LNCaP clone FGC (cell line): Measurements from ENCODE around the gene ATP6AP1.
A peak's percentile ranks its signal among the peaks of the same experiment; 100 is the strongest.
"Not testable (repeated sequence)": the region's sequence is repeated elsewhere in the genome, so short reads cannot be mapped to it uniquely, and the experiment has no call there.

Experiments used
- DNase-seq: peaks from one replicate; pipeline ENCODE4 v3.0.0-alpha.2; 2011; ENCODE audit warnings: low read depth
- H3K4me3 ChIP-seq: 2 replicates; pipeline ENCODE4 v1.5.1; 2011; ENCODE audit warnings: mild to moderate bottlenecking, low read depth, low read length, control low read depth
- CTCF ChIP-seq: IDR thresholded peaks from 2 replicates; pipeline ENCODE4 v1.5.1; 2012; ENCODE audit warnings: mild to moderate bottlenecking; ENCODE audit not compliant: control insufficient read depth, insufficient read depth; ENCODE audit errors: extremely low read depth

ATP6AP1 gene

DNA sequence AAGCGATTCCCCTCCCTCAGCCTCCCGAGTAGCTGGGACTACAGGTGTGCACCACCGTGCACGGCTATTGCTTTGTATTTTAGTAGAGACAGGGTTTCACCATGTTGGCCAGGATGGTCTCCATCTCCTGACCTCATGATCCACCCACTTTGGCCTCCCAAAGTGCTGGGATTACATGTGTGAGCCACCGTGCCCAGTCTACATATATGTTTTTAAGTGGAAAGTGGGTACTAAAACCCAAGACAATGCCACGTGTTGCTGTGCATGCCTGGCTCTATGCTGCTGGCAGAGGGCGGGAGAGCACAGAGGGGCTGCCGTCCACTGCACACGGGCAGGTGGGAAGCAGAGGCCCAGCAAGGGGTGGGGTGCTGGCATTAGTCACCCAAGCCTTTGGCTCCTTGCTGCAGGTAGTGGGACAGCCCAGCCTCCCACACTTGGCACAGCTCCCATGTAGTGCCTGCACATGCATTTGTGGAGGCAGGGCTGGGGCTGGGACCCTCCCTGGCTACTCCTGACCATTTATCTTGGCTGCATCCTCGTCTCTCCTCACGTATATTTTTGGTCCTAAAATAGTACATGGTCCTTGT lies 45.9 kb upstream of the ATP6AP1 start:
- H3K4me3 ChIP-seq, result no peak overlapping the region
- no peak for TF ChIP-seq CTCF

DNA sequence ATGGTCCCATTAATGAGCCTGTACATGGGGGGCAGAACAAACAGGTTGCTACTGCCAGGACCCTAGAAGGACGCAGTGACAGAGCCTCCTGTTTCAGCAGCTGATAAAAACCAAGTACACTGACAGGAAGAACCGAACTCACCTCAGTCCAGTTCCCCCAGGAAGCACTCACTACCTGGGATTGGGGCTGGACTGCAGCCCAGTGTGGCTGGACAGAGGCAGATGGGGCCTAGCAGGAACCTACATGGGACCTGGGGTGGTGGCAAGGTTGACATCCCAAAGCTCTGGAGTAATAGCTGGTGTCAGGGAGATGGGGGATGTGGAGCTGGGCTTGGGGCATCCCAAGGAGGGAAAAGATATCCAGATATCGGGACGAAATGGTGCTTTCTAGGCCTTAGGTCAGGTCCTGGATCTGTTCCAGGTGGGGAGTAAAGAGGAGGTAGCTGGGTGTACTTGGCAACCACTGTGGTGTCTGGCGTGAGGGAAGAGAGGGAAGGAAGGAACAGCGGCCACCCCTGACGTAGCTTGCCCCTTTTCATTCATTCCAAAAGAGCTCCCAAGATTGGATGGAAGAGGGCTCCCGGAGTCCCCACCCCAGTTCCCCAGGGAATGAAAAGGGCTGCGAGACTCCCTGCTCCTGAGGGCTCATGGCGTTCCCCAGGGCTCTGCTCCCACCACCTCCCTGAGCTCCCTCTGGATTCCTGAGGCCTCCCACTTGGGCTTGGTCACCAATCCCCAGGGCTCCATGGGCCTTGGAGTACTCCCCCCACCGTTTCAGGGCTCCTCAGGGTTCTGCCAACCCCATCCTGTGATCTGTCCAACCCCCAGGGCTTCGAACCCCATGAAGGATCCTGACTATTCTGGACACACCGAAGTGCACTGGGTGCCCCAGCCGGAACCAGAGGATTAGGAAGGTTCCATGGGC lies 44.9 kb upstream of the ATP6AP1 start:
- TF ChIP-seq CTCF, result no peak
- H3K4me3 ChIP-seq, result no peak overlapping the region
- no peak for DNase-seq

More for the DNA sequence above, 45.9 kb upstream of the ATP6AP1 start:
- DNase-seq, result no peak

DNA sequence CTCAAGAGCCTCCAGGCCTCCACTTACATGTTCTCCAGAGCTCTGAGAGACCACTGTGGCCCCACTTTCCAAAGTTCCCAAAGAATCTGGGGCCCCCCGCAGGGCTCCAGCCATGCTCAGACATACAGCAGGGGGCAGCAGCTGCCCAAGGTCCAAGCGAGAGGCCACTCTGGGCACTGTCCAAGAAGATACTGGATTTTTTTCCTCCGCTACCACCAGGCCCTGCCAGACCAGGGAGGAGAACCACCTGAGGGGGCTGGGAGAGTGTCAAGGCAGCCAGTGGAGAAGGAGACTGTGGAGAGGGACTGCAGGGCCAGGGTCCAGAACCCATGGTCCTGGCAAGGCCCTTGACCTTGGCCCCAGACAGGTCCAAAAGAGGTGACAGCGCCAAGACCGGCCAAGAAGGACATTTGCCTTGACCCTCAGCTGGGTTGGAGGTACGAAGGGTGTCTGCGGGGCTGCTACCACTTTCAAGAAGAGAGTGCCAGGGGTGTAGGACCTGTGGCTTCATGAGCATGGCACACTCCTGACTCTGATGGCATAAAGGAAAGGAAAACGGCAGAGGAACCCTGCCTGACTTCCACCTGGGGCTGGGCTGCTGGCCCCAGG lies 44.1 kb upstream of the ATP6AP1 start:
- DNase-seq, result no peak
- 0 out of 2 replicates have a peak, but pooled peaks have one; percentile 13 for TF ChIP-seq CTCF
- H3K4me3 ChIP-seq, result no peak overlapping the region

GRCh38 chrX:154388094-154388493 lies 40.4 kb upstream of the ATP6AP1 start:
- H3K4me3 ChIP-seq, DNase-seq: not testable (repeated sequence)

DNA sequence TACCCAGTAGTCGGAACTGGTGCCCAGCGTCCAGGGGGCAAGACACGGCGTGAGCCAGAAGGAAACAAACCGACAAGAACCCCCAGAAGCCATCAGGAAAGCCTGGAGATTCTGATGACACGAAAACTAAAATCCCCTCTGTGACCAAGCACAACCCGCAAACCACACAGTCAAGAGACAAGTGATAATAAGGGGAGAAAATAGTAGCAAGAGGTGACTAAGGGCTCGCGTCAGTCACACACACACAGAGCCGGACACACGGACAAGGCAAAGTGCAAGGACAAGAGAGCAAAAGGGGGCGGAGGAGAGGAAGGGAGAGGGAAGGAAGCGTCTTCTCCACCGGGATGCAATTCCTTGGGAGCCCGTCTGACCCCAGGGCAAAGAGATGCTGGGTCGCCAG lies 39.8 kb upstream of the ATP6AP1 start:
- not testable (repeated sequence) for H3K4me3 ChIP-seq, DNase-seq

DNA sequence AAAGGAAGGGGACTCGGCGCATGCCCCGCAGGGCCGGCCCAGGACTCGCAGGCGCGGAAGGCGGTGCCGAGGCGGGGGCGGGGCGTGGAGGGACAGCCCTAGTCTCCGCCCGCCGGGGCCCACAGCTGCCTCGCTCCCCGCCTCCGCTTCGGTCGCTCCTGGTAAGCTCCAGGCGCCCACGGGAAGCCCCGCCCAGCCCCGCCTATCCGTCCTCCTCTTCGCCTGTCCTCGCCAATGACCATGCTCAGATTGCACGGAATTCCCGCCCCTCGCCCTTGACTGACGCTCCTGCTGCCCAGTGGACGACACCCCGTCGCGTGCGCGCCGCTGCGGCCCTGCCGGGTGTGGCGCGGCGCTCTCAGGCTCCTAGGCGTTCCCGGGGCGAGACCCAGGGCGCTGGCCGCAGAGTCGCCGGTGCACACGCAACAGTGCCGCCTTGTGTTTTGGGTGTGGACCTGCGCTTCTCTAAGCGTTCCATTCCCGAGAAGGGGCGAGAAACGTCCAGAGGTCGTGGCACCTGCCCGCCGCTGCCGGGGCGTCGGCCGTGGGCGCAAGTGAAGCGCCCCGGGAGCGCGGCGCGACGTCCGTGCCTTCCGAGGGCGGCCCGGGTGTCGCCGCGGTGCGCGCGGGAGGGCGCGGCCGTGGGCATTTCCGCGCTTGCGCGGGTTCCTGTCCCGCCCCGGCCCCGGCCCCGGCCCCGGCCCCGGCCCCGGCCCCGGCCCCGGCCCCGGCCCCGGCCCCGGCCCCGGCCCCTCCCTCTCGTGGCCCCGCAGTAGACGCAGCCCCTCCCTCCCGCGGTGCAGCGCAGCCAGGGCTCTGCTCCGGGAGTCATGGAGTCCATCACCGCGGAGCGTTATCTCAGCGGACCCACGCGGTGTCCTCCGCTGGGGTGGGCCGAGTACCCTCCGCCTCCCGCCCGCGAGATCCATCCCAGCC lies 38.4 kb upstream of the ATP6AP1 start:
- not testable (repeated sequence) for H3K4me3 ChIP-seq

DNA sequence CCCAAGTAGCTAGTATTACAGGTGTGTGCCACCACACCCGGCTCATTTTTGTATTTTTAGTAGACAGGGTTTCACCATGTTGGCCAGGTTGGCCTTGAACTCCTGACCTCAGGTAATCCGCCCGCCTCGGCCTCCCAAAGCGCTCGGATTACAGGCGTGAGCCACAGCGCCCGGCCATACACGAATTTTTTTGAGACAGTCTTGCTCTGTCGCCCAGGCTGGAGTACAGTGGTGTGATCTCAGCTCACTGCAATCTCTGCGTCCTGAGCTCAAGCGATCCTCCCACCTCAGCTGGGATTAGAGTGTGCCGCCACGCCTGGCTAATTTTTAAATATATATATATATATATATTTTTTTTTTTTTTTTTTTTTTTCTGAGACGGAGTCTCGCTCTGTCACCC lies 32.1 kb upstream of the ATP6AP1 start:
- DNase-seq, H3K4me3 ChIP-seq: not testable (repeated sequence)

More for the DNA sequence above, 38.4 kb upstream of the ATP6AP1 start:
- DNase-seq, result not testable (repeated sequence)

- no peak for DNase-seq
- peak overlapping the region; percentile 87 for H3K4me3 ChIP-seq
- no peak for TF ChIP-seq CTCF
Measured at GRCh38 chrX:154396973-154397887, 31.2 kb upstream of the ATP6AP1 start.
